ENCODE measurements around the gene RTN4.

The RTN4 gene

DNA sequence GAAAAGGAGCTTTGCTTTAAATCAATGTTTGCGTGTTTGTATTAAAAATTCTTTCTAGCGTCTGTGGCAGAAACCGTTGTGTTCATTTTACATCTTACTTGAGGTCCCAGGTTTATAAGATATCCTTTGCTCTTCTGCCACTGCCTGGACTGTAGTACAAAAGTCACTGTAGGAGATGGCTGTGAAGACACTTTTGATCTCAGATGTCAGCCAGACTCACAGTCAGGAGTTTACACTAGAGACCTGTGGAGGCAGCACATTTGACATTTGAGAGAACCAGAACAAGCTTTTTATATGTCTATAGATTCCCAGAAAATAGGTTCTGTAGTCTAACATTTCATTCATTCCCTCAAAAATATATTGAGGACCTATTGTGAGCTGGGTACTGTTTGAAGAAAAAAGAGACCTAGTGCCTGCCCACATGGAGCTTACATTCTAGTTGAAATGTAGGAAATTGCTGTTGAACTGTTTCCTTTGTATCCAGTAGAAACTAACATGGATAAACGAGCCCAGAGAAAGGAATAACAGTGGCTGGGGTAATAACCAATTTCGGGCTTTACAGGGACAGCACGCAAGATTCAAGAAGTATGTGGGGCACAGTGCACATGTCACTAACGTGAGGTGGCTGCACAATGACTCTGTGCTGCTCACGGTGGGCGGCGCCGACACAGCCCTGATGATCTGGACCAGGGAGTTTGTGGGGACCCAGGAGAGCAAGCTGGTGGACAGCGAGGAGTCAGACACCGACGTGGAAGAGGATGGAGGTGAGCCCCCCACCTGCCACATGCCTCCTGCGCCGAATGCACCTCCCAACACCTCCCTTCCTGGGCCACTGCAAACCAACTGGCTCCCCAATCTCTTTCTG, 122.3 kb downstream of the RTN4 start:
- no peak for TF ChIP-seq CEBPB (IDR thresholded peaks at IDR 0.05)
- no peak for TF ChIP-seq TEAD4 (IDR thresholded peaks at IDR 0.05)
- TF ChIP-seq EGR1 (IDR thresholded peaks at IDR 0.05), result no peak
- no peak for TF ChIP-seq YY1 (IDR thresholded peaks at IDR 0.05; ENCODE audit: low read depth)
- TF ChIP-seq EP300 (IDR thresholded peaks at IDR 0.05; ENCODE audit: borderline replicate concordance), result no peak
- TF ChIP-seq FOXM1 (IDR thresholded peaks at IDR 0.05; ENCODE audit: borderline replicate concordance, low read depth), result no peak
- TF ChIP-seq CREB1 (IDR thresholded peaks at IDR 0.05; ENCODE audit: low read depth), result no peak
- no peak for TF ChIP-seq ZBTB7A (IDR thresholded peaks at IDR 0.05; ENCODE audit: low read depth)
- TF ChIP-seq TCF12 (IDR thresholded peaks at IDR 0.05; ENCODE audit: low read depth), result no peak
- no peak for TF ChIP-seq NFIC (IDR thresholded peaks at IDR 0.05)
- TF ChIP-seq TAF1 (IDR thresholded peaks at IDR 0.05; ENCODE audit: low read depth), result no peak

DNA sequence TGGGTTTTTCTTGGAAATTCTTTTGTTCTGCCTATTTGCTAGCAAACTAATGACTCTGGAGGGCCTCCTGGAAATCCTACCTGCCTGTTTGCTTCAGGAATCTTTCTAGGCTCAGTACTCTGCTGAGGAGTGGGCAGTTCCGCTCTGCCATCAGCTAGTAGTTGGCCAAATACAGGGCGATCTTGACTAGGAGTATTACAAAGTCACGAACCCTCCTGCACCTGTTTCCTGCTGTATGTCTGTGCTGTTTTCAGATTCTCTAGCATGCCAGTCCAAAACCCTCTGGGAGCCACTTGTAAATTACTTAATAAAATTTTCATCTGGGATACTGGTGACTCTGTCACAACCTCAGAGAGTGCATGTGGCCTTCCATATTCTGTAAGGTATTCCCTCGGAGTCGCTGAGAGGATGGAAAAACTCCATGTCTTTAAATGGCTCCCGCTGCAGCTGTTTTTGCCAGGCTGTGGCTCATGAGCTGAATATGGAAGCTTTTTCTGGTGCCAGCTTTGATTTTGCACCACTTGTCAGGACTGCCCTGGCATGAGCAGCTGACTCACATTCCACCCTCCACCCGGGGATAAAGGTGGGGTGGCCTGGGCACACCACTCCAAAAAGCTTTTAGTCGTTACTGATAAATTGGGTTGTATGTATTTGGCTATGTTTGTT, 123.0 kb downstream of the RTN4 start:
- no peak for TF ChIP-seq NFIC (IDR thresholded peaks at IDR 0.05)
- TF ChIP-seq ZBTB7A (IDR thresholded peaks at IDR 0.05; ENCODE audit: low read depth), result no peak
- no peak for TF ChIP-seq FOXM1 (IDR thresholded peaks at IDR 0.05; ENCODE audit: borderline replicate concordance, low read depth)
- TF ChIP-seq, protein P1, sequence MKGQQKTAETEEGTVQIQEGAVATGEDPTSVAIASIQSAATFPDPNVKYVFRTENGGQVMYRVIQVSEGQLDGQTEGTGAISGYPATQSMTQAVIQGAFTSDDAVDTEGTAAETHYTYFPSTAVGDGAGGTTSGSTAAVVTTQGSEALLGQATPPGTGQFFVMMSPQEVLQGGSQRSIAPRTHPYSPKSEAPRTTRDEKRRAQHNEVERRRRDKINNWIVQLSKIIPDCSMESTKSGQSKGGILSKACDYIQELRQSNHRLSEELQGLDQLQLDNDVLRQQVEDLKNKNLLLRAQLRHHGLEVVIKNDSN (IDR thresholded peaks at IDR 0.05), result no peak
- TF ChIP-seq, protein P2, sequence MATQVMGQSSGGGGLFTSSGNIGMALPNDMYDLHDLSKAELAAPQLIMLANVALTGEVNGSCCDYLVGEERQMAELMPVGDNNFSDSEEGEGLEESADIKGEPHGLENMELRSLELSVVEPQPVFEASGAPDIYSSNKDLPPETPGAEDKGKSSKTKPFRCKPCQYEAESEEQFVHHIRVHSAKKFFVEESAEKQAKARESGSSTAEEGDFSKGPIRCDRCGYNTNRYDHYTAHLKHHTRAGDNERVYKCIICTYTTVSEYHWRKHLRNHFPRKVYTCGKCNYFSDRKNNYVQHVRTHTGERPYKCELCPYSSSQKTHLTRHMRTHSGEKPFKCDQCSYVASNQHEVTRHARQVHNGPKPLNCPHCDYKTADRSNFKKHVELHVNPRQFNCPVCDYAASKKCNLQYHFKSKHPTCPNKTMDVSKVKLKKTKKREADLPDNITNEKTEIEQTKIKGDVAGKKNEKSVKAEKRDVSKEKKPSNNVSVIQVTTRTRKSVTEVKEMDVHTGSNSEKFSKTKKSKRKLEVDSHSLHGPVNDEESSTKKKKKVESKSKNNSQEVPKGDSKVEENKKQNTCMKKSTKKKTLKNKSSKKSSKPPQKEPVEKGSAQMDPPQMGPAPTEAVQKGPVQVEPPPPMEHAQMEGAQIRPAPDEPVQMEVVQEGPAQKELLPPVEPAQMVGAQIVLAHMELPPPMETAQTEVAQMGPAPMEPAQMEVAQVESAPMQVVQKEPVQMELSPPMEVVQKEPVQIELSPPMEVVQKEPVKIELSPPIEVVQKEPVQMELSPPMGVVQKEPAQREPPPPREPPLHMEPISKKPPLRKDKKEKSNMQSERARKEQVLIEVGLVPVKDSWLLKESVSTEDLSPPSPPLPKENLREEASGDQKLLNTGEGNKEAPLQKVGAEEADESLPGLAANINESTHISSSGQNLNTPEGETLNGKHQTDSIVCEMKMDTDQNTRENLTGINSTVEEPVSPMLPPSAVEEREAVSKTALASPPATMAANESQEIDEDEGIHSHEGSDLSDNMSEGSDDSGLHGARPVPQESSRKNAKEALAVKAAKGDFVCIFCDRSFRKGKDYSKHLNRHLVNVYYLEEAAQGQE (IDR thresholded peaks at IDR 0.05; ENCODE audit: low read depth), result no peak
- TF ChIP-seq TEAD4 (IDR thresholded peaks at IDR 0.05), result no peak
- no peak for TF ChIP-seq YY1 (IDR thresholded peaks at IDR 0.05; ENCODE audit: low read depth)
- TF ChIP-seq RAD21 (IDR thresholded peaks at IDR 0.05; ENCODE audit: low read depth), result no peak
- TF ChIP-seq, protein P3, sequence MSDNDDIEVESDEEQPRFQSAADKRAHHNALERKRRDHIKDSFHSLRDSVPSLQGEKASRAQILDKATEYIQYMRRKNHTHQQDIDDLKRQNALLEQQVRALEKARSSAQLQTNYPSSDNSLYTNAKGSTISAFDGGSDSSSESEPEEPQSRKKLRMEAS (IDR thresholded peaks at IDR 0.05), result no peak
- TF ChIP-seq EP300 (IDR thresholded peaks at IDR 0.05; ENCODE audit: borderline replicate concordance), result no peak

DNA sequence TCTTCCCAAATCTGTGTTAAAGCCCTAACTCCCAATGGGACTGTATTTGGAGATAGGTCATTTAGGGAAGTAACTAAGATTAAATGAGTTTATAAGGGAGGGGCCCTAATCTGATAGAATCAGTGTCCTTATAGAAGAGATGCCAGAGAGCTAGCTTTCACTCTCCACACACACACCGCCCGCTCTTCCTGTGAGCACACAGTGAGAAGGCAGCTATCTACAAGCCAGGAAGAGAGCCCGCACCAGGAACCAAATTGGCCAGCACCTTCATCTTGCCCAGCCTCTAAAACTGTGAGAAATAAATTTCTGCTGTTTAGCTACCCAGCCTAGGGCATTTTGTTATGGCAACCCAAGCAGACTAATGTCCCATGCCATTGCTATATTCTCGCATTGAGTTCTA, 125.2 kb downstream of the RTN4 start:
- no peak for TF ChIP-seq TEAD4 (IDR thresholded peaks at IDR 0.05)
- TF ChIP-seq EP300 (IDR thresholded peaks at IDR 0.05; ENCODE audit: borderline replicate concordance), result no peak
- TF ChIP-seq CREB1 (IDR thresholded peaks at IDR 0.05; ENCODE audit: low read depth), result no peak
- no peak for TF ChIP-seq RAD21 (IDR thresholded peaks at IDR 0.05; ENCODE audit: low read depth)
- TF ChIP-seq YY1 (IDR thresholded peaks at IDR 0.05; ENCODE audit: low read depth), result no peak
- TF ChIP-seq, protein P1 (IDR thresholded peaks at IDR 0.05), result no peak
- TF ChIP-seq, protein P2 (IDR thresholded peaks at IDR 0.05; ENCODE audit: low read depth), result no peak
- TF ChIP-seq FOXM1 (IDR thresholded peaks at IDR 0.05; ENCODE audit: borderline replicate concordance, low read depth), result no peak
- no peak for TF ChIP-seq ZBTB7A (IDR thresholded peaks at IDR 0.05; ENCODE audit: low read depth)
- TF ChIP-seq, protein P3 (IDR thresholded peaks at IDR 0.05), result no peak
- no peak for TF ChIP-seq NFIC (IDR thresholded peaks at IDR 0.05)
- TF ChIP-seq TAF1 (IDR thresholded peaks at IDR 0.05; ENCODE audit: low read depth), result no peak
- TF ChIP-seq CEBPB (IDR thresholded peaks at IDR 0.05), result no peak
- TF ChIP-seq EGR1 (IDR thresholded peaks at IDR 0.05), result no peak
- no peak for TF ChIP-seq TCF12 (IDR thresholded peaks at IDR 0.05; ENCODE audit: low read depth)

DNA sequence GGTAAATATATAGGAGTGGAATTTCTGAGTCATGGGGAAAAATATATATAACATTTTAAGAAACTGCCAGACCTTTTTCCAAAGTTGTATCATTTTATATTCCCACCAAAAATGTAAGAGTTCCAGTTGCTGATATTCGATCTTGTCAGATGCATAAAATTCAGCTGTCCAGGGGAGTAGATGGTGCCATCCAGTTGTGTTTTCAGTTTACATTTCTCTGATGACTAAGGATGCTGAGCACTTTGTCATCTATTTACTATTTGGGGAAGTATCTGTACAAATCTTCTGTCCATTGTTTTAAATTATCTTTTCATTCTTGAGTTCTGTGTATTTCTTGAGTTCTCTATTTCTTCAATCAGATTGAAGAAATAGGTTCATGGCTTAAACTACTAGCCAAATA, 126.1 kb downstream of the RTN4 start:
- TF ChIP-seq CREB1 (IDR thresholded peaks at IDR 0.05; ENCODE audit: low read depth) (no peak), TAF1 (IDR thresholded peaks at IDR 0.05; ENCODE audit: low read depth) (no peak), NFIC (IDR thresholded peaks at IDR 0.05) (no peak), YY1 (IDR thresholded peaks at IDR 0.05; ENCODE audit: low read depth) (no peak)
- TF ChIP-seq, protein P3 (IDR thresholded peaks at IDR 0.05), result no peak
- TF ChIP-seq, protein P2 (IDR thresholded peaks at IDR 0.05; ENCODE audit: low read depth), result no peak
